Skeletal muscle tissue (tissue), 4 donors: ENCODE results near the gene STUB1. TPM values are rescaled to one million over a fixed set of nuclear protein-coding genes. Genes with fewer than 3 reads are reported as not detected.

ENCODE experiments used
- H3K27ac ChIP-seq: one replicate; pipeline ENCODE4 v1.7.0; 2013; ENCODE audit warnings: mild to moderate bottlenecking, low read depth, low read length, inconsistent platforms
- H3K27me3 ChIP-seq, 3 donors: one replicate each; pipeline ENCODE4 v1.7.0; 2013; ENCODE audit warnings: low read length in 3 of 3; ENCODE audit not compliant: control insufficient read depth in 3 of 3, insufficient read depth in 3 of 3
- H3K36me3 ChIP-seq, 3 donors: one replicate each; pipeline ENCODE4 v1.7.0; 2013; ENCODE audit warnings: low read length in 3 of 3; ENCODE audit not compliant: control insufficient read depth in 3 of 3, insufficient read depth in 3 of 3
- H3K4me1 ChIP-seq, 3 donors: one replicate each; pipeline ENCODE4 v1.7.0; 2013; ENCODE audit warnings: low read length in 3 of 3, mild to moderate bottlenecking in 3 of 3; ENCODE audit not compliant: control insufficient read depth in 3 of 3, insufficient read depth in 3 of 3
- H3K4me3 ChIP-seq, 3 donors: one replicate each; pipeline ENCODE4 v1.7.0; 2013; ENCODE audit warnings: low read length in 3 of 3
- H3K9ac ChIP-seq, 3 donors: one replicate each; pipeline ENCODE4 v1.7.0; 2013; ENCODE audit warnings: low read length in 3 of 3, mild to moderate bottlenecking in 3 of 3, moderate library complexity in 2 of 3, low read depth in 1 of 3
- H3K9me3 ChIP-seq, 3 donors: one replicate each; pipeline ENCODE4 v1.7.0; 2013; ENCODE audit warnings: low read length in 3 of 3; ENCODE audit not compliant: control insufficient read depth in 3 of 3
- total RNA-seq: library from RNA; depleted of rRNA; stranded (reverse); fragments of >200 nt; gene quantifications from one replicate; pipeline ENCODE4 v1.2.3, GENCODE V29; 2014
- donor health status: Osteomylitis.

STUB1 gene
- total RNA-seq, 1 donor from 2014 or later = 87.7 TPM

DNA sequence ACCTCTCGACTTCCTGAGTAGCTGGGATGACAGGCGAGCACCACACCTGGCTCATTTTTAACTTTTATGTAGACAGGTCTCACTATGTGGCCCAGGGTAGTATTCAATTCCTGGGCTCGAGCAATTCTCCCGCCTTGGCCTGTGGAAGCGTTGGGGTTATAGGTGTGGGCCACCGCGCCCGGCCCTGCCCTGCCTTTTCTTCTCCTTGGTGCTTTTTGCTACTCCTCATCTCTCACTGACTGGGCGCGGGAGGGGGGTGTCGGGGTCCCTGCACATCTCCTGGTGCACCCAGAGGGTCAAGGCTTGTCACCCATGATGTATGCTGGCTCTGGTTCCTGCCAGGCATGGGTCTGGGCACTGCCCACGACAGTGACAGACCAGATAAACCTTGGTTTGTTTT lies 35.7 kb upstream of the STUB1 start:
- no peak overlapping the region for H3K4me3 ChIP-seq
- peak overlapping the region in 1 of 3 donors; percentile 8 for H3K9ac ChIP-seq
- peaks cover 47 to 60% (median 59%) of the 10 kb centered on the region in 3 donors for H3K4me1 ChIP-seq
- H3K27me3 ChIP-seq = no peaks in the 10 kb centered on the region
- H3K27ac ChIP-seq = no peak overlapping the region
- no peaks in the 10 kb centered on the region for H3K9me3 ChIP-seq
- H3K36me3 ChIP-seq = peaks cover 0 to 7% (median 2%) of the 10 kb centered on the region in 3 donors

DNA sequence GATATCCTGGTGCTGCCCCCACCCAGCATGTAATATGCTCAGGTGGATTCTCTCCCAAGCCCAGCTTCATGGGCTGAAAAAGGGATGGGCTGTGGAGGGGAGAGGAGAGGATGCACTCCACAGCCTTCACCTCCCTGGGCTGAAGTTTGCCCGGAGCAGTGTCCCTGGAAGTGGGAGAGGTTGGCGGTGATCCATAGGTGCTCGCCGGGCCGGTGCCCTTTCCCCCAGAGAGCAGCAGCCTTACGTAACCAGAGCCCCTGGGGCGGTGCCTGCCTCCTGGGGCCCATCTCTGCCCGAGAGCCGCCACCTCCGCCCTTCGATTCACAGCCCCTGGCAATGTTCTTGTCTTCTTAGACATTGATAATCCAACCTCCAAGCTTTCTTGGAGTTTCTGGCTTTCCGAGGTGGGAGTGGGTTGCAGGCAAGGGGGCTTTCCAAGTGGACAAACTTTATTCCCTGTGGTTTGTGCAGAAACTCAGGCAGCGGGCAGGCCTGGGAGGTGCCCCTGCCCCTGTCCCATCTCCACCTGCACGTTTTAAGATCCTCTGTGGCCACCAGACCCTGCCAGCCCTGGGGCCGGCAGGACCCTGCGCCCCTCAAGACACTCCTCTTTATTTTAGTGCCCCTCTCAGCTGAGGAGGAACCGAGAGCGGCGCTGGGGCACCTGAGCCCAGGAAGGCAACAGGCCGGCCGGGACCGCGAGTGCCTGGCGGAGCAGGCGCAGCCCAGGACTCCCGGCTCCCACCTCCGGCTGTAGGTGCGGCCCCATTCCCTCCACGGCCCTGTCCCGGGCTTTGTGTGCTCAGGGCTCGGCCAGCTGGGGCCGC lies 34.1 kb upstream of the STUB1 start:
- H3K4me1 ChIP-seq = peaks cover 52 to 67% (median 62%) of the 10 kb centered on the region in 3 donors
- peak overlapping the region in 2 of 3 donors; percentile 9 to 61 for H3K4me3 ChIP-seq
- no peaks in the 10 kb centered on the region for H3K27me3 ChIP-seq
- no peaks in the 10 kb centered on the region for H3K9me3 ChIP-seq
- H3K9ac ChIP-seq = peak overlapping the region; percentile 43 to 88 (median 45)
- H3K36me3 ChIP-seq = peaks cover 0 to 7% (median 2%) of the 10 kb centered on the region in 3 donors
- peak overlapping the region; percentile 56 for H3K27ac ChIP-seq

DNA sequence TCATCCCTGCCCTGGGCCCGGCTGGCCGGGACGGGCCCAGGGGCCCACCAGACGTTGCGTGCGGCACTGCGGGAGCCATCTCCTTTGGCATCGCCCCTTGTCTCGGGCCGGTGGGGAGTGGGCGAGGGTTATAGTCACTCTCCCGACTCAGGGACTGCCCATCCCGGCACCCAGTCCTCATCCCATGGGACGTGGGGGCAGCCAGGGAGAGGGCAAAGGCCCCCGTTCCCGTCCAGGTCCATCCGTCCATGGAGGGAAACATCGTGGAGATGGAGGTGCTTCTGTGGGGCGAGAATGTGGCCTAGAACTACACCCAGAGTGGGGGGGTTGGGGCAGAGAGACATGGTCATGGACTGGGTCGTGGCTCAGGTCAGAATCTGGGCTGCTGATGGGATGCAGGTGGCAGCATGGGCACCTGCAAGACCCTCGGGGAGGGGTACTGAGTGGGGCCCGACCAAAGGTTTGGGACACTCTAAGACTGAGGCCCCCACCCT lies 33.5 kb upstream of the STUB1 start:
- Histone ChIP-seq H3K27me3 (no peaks in the 10 kb centered on the region), H3K9ac (peak overlapping the region; percentile 32 to 88 (median 43)), H3K9me3 (no peaks in the 10 kb centered on the region), H3K27ac (peak overlapping the region; percentile 56), H3K4me3 (peak overlapping the region in 1 of 3 donors; percentile 61), H3K36me3 (peaks cover 0 to 9% (median 2%) of the 10 kb centered on the region in 3 donors), H3K4me1 (peaks cover 49 to 63% (median 62%) of the 10 kb centered on the region in 3 donors)

DNA sequence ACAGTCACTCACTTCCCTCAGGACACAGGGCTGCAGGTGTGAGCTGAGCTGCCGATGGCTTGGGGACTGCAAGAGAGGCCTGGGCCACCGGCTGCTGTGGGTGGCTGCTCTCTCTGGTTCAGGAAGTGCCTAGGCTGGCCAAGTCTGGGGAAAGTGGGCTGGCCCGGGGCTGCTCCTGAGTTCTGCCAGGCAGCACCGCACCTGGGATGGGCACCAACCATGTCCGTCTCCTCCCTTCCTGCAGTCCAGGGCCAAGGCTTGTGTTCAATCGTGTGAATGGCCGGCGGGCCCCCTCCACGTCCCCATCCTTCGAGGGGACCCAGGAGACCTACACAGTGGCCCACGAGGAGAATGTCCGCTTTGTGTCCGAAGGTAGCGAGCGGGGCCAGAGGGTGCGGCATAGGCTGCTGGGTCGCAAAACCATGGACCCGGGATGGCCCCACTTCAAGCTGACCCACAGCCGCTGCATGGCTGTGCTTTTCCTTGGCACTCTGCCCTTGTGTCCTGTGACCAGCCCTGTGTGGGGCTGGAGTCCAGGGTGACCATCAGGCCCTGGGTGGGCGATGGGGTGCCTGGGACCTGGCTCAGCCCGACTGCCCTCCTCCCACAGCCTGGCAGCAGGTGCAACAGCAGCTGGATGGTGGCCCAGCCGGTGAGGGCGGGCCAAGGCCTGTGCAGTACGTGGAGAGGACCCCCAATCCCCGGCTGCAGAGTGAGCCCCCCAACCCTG lies 32.9 kb upstream of the STUB1 start:
- Histone ChIP-seq H3K9me3 (no peaks in the 10 kb centered on the region), H3K36me3 (peaks cover 0 to 10% (median 2%) of the 10 kb centered on the region in 3 donors), H3K9ac (peak overlapping the region; percentile 32 to 88 (median 57)), H3K4me1 (peaks cover 49 to 63% (median 61%) of the 10 kb centered on the region in 3 donors), H3K27ac (peak overlapping the region; percentile 87), H3K27me3 (no peaks in the 10 kb centered on the region), H3K4me3 (peak overlapping the region in 2 of 3 donors; percentile 43 to 61)

DNA sequence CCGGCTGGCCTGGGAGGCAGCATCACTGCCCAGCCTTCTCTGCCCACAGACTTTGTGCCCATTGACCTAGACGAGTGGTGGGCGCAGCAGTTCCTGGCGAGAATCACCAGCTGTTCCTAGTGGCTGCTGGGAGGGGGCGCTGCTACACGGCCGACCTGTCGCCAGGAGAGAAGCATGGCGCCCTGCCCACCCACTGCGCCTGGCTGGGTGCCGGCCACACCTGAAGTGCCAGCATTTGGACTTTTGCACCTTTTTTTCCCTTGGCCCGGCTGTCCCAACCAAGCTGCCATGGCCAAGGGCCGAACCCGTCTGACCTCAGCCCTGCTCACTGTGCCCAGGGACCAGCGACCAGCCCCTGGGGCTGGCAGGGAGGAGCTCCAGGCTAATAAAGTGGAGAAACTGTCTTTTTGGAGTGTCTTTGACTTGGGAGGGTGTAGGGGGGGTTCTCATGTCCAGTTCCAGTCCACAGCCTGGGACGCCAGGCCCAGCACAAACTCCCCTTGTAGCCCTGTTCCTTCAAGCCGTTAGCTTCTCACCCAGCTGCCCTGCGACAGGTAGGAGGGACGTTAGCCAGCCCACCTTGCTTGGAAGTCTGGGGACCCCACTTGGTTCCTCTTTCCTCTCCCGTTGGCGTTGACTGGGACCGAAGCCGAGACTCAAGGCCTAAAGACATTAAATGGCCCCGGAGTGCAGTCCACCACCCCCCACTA lies 32.0 kb upstream of the STUB1 start:
- peak overlapping the region; percentile 84 to 93 (median 88) for H3K9ac ChIP-seq
- peak overlapping the region; percentile 87 for H3K27ac ChIP-seq
- peak overlapping the region; percentile 73 to 86 (median 83) for H3K4me3 ChIP-seq
- H3K27me3 ChIP-seq = no peaks in the 10 kb centered on the region
- no peaks in the 10 kb centered on the region for H3K9me3 ChIP-seq
- H3K36me3 ChIP-seq = peaks cover 0 to 6% (median under 1%) of the 10 kb centered on the region in 3 donors
- H3K4me1 ChIP-seq = peaks cover 40 to 54% (median 52%) of the 10 kb centered on the region in 3 donors

DNA sequence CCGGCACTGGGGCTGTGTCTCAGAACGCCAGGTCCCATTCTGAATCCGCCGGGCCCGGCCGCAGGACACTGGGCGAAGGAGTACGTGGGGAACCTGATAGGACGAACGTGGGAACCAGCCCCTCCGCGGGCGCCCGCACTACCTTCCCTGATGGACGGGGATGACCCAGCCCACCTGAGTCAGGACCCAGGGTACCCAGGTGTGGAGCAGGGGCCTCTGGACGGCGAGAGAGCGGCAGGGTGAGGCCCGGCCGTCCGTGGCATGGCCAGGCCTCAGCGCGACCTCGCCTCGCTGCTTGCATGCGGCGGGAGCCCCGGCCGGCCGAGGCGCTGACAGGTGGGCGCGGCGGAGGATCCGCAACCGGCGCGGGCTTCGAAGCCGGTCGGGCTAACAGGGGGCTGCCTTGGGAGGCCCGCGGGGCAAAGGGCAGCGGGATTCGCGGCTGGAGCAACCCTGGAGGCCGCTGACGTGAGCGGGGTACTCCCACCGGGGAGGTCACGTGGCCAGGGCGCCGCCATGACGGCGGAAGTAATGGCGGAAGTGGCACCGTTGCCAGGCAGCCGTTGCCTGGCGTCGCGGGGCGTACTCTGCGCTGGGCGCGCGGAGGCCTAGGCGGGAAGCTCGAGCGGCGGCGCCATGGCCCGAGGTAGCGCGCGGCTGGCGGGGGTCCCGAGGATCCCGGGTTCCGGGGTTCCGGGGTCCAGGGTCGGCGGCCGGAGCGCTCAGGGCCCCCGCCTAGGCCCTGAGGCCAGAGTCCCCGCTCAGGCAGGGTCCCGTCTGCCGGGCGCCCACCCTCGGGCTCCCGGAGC lies 31.2 kb upstream of the STUB1 start, which contains the start of gene WDR90:
Gene WDR90 (plus strand): TSS at position 585 of the 809 bp plus-strand sequence. CDS start 52 bp downstream, at position 637.
- Histone ChIP-seq H3K9me3 (no peaks in the 10 kb centered on the region), H3K27ac (peak within 1 kb of the TSS; percentile 87), H3K4me3 (peak within 1 kb of the TSS; percentile 73 to 86 (median 83)), H3K9ac (peak within 1 kb of the TSS; percentile 84 to 93 (median 88)), H3K27me3 (no peaks in the 10 kb centered on the region), H3K36me3 (peaks cover 0 to 3% (median 0%) of the 10 kb centered on the region in 3 donors), H3K4me1 (peaks cover 39 to 48% (median 47%) of the 10 kb centered on the region in 3 donors)

DNA sequence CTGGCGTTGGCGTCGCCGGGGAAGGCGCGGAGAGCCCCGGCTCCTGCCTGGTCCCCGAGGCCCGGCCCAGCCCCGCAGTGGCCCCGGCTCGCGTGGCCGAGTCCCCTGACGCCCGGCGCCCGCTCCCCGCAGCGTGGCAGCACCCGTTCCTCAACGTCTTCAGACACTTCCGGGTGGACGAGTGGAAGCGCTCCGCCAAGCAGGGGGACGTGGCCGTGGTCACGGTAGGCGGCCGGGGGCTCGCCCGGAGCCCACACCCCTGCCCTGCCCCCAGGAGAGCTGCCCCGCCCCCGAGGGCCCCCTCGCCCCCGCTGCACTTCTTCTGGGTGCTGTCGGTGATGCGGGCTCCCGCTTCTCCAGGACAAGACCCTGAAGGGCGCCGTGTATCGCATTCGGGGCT lies 30.6 kb upstream of the STUB1 start:
- H3K4me3 ChIP-seq = peak overlapping the region in 2 of 3 donors; percentile 83 to 86
- no peaks in the 10 kb centered on the region for H3K9me3 ChIP-seq
- H3K27ac ChIP-seq = no peak overlapping the region
- H3K4me1 ChIP-seq = peaks cover 39 to 45% (median 43%) of the 10 kb centered on the region in 3 donors
- H3K36me3 ChIP-seq = peaks cover 0 to 3% (median 0%) of the 10 kb centered on the region in 3 donors
- H3K9ac ChIP-seq = peak overlapping the region; percentile 61 to 93 (median 88)
- H3K27me3 ChIP-seq = no peaks in the 10 kb centered on the region

DNA sequence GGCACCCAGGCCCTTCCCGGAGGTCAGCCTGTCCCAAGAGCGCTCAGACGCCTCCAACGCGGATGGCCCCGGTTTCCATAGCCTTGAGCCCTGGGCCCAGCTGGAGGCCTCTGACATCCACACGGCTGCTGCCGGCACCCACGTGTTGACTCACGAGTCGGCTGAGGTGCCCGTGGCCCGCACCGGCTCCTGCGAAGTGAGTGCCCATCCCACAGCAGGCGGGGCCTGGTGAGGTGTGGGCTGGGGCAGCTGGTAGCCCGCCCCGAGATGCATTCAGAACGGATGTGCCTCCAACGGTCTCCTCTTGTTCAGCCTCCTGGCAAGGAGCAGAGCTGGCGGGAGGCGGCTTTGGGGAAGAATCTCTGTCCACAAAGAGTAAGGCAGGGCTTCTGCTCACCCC lies 28.4 kb upstream of the STUB1 start:
- no peak overlapping the region for H3K27ac ChIP-seq
- peaks cover 0 to 3% (median 0%) of the 10 kb centered on the region in 3 donors for H3K36me3 ChIP-seq
- no peaks in the 10 kb centered on the region for H3K9me3 ChIP-seq
- H3K4me3 ChIP-seq = no peak overlapping the region
- peaks cover 23 to 29% (median 27%) of the 10 kb centered on the region in 3 donors for H3K4me1 ChIP-seq
- no peaks in the 10 kb centered on the region for H3K27me3 ChIP-seq
- H3K9ac ChIP-seq = no peak overlapping the region
